Left colon (tissue), 2 donors: ENCODE measurements around the gene BACH2. TPM values are rescaled to one million over a fixed set of nuclear protein-coding genes. Genes with fewer than 3 reads are reported as not detected.
A peak's percentile ranks its signal among the peaks of the same experiment; 100 is the strongest.
"Not testable (repeated sequence)": the region's sequence is repeated elsewhere in the genome, so short reads cannot be mapped to it uniquely, and the experiment has no call there.

Experiments used
- ATAC-seq: fragments of 200-7000 bp; cut with Tn5 transposase; one replicate; pipeline ENCODE4 v1.9.1; 2020; ENCODE audit warnings: mild to moderate bottlenecking, moderate library complexity
- DNase-seq, 2 donors: peaks; one replicate each; pipeline ENCODE4 v3.0.0-alpha.2; 2020
- intact Hi-C, 2 donors: fragments of 100-400 bp; cut with DNase I in 1 of 2; cut with micrococcal nuclease in 1 of 2; formaldehyde crosslinking; loops; one replicate each; pipeline versions ENCODE4 v1.11.2 to v1.14.0; 2022; cut with DNase I, micrococcal nuclease
- total RNA-seq, 2 donors: library from RNA; stranded (reverse); fragmentation: NEBNext Ultra II Directional; extraction: Animal tissue kit (Norgen Biotek cat#: 25700); gene quantifications; one replicate each; pipeline ENCODE4 v1.2.1, GENCODE V29; 2021
- donor health status: DM: no; HTN: no; CAD: no.
- donor health status: DM: yes; HTN: yes; CAD: no.

Gene BACH2
- total RNA-seq, 2 donors from 2014 or later = 0.67 to 1.3 TPM

- ATAC-seq = peak; percentile 40
- DNase-seq = no peak
- intact Hi-C loops = no loop called here
These were observed 118.9 kb downstream of the BACH2 start for GRCh38 chr6:90177544-90178383.

GRCh38 chr6:90175627-90176538, 120.8 kb downstream of the BACH2 start:
- no peak for ATAC-seq
- intact Hi-C loops = no loop called here
- no peak for DNase-seq

- intact Hi-C loops = no loop called here
- ATAC-seq (no peak), DNase-seq (no peak)
These were observed 123.2 kb downstream of the BACH2 start for GRCh38 chr6:90173262-90173925.

- intact Hi-C loops = no loop called here
- DNase-seq = no peak
- ATAC-seq = no peak
These were observed 126.0 kb downstream of the BACH2 start for GRCh38 chr6:90170601-90171000.

- no peak for DNase-seq
- ATAC-seq = no peak
- intact Hi-C loops = no loop called here
These were observed 127.3 kb downstream of the BACH2 start for GRCh38 chr6:90169374-90169773.

GRCh38 chr6:90168693-90169131, 127.9 kb downstream of the BACH2 start:
- ATAC-seq = no peak
- no peak for DNase-seq
- intact Hi-C loops = no loop called here

GRCh38 chr6:90167514-90168379, 128.9 kb downstream of the BACH2 start:
- intact Hi-C loops = no loop called here

GRCh38 chr6:90166155-90166924, 130.3 kb downstream of the BACH2 start:
- intact Hi-C loops, DNase-seq, ATAC-seq: not testable (repeated sequence)

More at GRCh38 chr6:90167514-90168379, 128.9 kb downstream of the BACH2 start:
- DNase-seq (no peak), ATAC-seq (no peak)

- ATAC-seq = no peak
- intact Hi-C loops = no loop called here
- DNase-seq = no peak
These were observed 133.8 kb downstream of the BACH2 start for GRCh38 chr6:90162648-90163387.

GRCh38 chr6:90160013-90160412, 136.6 kb downstream of the BACH2 start:
- no peak for DNase-seq
- ATAC-seq = no peak
- intact Hi-C loops = no loop called here

GRCh38 chr6:90159452-90159851, 137.2 kb downstream of the BACH2 start:
- ATAC-seq (no peak), DNase-seq (no peak)
- intact Hi-C loops = no loop called here

- DNase-seq = no peak
- intact Hi-C loops = no loop called here
These were observed 137.7 kb downstream of the BACH2 start for GRCh38 chr6:90158936-90159335.

GRCh38 chr6:90157441-90157840, 139.2 kb downstream of the BACH2 start:
- no peak for DNase-seq
- intact Hi-C loops = no loop called here
- no peak for ATAC-seq

More at GRCh38 chr6:90158936-90159335, 137.7 kb downstream of the BACH2 start:
- no peak for ATAC-seq

GRCh38 chr6:90156861-90157260, 139.8 kb downstream of the BACH2 start:
- intact Hi-C loops = no loop called here
- ATAC-seq (no peak), DNase-seq (no peak)

- DNase-seq (no peak), ATAC-seq (no peak)
- intact Hi-C loops = no loop called here
These were observed 141.7 kb downstream of the BACH2 start for GRCh38 chr6:90154755-90155470.
